Nucleus accumbens (tissue), 56 donors: ENCODE measurements around the gene MAP3K4.

Experiments
- DNase-seq, 56 donors: peaks; one replicate each; lab custom pipeline; 2025; lab: John Stamatoyannopoulos, UW

The MAP3K4 gene

GRCh38 chr6:161031721-161032495 is 40.3 kb downstream of the MAP3K4 start:
- no peak for DNase-seq

DNA sequence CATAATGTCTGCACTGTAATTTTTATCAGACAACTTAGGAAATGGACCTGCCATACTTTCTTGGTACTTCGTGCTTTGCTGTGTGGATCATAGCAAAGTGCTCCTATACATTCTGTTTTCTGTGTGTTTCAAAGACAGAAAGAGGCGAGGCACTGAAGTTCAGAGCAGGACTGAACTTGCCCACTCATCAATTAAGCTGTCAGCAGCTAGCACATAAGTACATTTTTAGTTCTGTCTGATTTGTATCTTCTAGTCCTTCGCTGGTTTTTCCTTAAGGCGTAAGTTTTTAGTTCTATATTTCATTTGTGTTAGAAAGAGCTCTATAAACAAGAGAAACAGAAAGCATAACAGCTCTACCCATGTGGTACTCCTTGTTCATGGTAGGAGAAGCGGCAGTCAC is 42.1 kb downstream of the MAP3K4 start:
- DNase-seq: no peak

DNA sequence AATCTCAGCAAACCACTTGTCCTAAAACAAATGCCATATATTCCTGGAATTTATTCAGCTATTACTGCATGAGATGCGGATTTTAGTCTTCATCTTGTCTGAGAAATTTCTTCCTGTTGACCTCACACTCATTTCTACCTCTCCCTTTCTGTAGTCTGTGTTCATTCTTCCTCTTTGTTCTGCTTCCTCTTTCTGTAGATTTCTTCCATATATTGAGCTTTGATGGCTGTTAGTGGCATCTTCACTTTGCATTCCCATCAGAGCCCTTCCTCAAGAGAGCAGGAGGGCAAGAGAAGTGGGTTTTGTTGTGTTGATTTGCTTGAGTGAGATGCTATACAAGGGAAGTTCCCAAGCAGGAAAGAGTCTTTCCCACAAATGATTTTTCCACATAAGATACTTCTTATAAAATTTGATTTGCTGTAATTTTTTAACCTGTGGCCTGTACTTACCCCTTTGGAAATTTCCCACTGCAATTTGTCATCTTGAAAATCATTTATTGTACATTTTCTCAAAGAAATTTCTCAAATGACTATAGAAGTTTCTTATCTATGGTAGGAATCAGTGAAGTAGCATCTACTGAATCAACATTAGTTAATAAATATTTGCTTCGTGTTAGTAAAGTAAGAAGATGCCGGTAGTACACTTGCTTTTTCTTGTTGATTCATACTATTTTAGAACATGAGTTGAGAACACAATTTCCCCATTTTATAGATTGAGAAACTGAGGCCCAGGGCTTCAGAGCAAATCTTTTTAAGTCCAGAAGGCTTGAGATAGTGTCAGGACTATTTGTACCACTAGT is 43.8 kb downstream of the MAP3K4 start:
- no peak for DNase-seq

GRCh38 chr6:161035981-161036263 is 44.4 kb downstream of the MAP3K4 start:
- no peak for DNase-seq

DNA sequence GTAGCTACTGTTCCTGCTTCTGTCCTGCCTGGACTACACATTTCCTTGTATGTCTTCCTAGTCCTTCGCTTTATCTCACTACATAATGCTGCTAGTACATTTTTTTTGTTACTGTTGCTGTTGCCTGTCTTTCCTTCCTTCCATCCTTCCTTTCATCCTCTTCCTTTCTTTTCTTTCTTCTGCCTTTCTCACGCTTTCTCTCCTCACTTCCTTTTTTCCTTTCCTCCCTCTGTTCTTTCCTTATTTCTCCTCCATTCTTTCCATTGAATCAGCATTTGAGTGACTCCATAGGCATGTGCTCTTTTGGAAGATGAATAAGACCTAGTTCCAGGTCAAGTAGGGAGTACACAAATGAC is 46.3 kb downstream of the MAP3K4 start:
- DNase-seq: no peak

DNA sequence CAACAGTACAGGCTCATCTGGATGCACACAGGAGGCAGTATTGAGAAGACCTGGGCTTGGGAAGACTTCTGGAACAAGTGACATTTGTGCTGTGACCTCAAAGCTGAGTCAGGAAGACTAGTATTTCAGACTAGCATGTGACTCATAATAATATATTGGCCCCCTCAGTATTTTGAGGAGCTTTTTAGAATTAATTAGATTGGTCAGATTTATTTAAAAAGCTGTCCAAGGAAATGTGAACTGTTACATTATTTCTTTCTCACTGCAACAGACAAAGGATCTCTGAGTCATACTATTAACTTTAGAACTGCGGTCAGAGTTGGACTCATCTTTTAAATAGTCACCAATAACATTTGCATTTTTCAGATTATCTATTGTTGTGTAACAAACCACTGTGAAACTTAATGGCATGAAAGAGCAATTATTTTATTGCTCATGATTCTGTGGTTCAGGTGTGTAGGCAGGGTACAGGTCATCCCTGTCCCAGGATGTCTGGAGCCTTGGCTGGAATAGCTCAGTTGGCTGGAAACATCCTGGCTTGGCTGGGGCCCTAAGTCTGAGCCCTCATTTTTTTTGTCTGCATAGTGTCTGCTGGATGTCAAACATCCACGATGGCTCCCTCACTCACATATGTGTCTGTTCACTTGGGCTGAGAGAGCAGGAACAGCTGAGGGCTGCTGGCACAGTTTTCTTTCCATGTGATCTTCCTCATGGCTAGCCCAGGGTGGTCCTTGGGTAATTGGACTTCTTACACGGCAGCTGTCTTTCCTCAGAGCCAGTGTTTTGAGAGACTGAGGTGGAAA is 46.9 kb downstream of the MAP3K4 start:
- peak in 2 of 56 donors; percentile 4 to 40 for DNase-seq

DNA sequence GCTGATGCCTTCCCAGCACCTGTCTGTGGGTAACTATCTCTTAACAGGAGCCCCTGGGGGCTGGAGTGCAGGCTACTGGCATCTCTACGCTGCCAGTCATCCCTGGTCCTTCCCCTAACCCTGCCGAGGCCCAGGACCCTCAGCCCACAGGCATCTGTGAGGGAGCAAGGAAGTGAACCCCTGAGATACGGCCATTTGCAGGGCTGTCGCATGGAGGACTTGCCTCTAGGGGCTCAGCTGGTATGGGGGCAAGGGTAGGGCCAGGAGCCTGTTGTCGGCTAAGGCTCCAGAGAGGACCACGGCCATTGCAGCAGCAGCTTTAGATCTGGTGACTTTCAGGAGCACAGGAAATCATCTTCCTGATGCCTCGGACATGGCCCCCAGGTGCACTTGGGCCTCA is 49.7 kb downstream of the MAP3K4 start:
- DNase-seq: no peak

DNA sequence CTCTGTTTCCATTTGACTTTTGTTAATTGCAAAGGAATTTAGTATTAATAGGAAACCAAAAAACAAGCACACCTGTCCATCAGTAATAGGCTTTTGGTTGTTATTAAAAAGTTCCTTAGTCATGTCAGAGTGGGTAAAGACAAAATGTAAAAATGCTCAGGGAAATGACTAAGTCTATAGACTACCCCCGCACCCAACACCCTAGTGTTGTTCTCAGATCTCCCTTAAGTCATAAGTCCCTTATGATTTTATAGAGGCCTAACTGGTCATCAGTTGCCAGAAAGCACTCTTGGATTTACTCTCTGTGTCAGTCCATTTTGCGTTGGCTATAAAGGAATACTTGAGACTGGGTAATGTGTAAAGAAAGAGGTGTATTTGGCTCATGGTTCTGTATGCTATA is 52.8 kb downstream of the MAP3K4 start:
- DNase-seq: no peak

DNA sequence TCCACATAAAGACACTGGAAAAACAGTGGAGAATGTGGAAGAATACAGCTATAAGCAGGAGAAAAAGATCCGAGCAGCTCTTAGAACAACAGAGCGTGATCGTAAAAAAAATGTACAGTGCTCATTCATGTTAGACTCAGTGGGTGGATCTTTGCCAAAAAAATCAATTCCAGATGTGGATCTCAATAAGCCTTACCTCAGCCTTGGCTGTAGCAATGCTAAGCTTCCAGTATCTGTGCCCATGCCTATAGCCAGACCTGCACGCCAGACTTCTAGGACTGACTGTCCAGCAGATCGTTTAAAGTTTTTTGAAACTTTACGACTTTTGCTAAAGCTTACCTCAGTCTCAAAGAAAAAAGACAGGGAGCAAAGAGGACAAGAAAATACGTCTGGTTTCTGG is 57.1 kb downstream of the MAP3K4 start:
- DNase-seq: no peak

DNA sequence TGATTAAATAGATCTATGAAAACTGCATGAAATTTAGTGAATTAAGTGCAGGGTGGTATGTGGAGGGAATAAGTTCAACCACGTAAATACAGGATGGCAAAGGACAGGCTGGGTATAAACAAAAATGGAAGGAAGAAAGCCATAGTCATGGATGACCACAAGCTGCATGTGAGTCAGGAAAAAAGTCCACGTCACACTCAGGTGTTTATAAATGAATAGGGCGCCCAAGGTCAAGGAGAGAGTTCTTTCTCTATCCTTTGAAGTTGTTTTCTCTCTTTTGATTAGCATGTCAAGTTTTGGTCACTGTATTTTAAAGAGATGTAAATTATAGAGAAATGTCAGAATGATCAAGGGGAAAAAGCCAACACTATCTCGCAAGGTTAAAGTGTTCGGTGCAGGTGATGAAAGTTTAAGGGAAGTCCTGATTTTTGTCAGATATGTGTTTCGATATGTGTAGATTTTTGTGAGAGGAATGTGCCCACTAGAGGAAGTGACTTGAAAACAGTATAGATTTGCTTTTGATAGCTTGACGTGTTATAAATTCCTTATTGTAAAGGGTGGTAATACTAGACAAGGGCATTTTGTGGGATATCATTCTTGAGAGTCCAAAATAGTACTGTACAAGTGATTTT is 58.7 kb downstream of the MAP3K4 start:
- no peak for DNase-seq

DNA sequence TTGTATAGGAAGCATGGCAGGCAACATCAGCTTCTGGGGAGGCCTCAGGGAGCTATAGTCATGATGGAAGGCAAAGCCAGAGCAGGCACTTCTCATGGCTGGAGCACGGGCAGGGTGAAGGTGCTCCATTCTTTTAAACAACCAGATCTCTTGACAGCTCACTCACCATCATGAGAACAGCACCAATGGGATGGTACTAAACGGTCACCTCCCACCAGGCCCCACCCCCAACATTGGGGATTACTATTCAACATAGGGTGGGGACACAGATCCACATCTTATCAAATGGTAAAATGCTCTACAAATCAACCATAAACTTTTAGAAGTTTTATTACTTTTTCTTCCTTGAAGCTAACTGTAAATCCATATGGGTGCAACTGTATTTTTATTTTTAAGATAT is 61.5 kb downstream of the MAP3K4 start:
- DNase-seq: no peak

DNA sequence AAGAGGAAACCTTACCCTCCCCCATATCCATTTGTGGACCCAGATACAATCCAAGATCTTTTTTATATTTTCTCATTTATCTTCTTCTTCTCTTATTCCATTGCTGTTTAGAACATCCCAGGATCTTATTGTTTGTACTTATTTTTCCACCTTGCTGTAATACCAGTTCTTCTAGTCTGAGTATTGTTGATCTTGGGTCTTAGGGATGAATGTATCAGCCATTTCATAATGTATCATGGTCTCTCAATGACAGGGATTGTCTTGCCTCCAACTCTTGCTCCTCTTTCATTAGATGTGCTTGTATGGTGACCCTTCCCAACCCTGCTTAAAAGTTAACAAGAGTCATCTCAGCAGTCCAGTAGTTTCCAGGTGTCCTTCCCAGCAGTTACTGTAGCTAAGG is 63.3 kb downstream of the MAP3K4 start:
- no peak for DNase-seq

- no peak for DNase-seq
Measured at GRCh38 chr6:161056451-161056850, 64.9 kb downstream of the MAP3K4 start.

DNA sequence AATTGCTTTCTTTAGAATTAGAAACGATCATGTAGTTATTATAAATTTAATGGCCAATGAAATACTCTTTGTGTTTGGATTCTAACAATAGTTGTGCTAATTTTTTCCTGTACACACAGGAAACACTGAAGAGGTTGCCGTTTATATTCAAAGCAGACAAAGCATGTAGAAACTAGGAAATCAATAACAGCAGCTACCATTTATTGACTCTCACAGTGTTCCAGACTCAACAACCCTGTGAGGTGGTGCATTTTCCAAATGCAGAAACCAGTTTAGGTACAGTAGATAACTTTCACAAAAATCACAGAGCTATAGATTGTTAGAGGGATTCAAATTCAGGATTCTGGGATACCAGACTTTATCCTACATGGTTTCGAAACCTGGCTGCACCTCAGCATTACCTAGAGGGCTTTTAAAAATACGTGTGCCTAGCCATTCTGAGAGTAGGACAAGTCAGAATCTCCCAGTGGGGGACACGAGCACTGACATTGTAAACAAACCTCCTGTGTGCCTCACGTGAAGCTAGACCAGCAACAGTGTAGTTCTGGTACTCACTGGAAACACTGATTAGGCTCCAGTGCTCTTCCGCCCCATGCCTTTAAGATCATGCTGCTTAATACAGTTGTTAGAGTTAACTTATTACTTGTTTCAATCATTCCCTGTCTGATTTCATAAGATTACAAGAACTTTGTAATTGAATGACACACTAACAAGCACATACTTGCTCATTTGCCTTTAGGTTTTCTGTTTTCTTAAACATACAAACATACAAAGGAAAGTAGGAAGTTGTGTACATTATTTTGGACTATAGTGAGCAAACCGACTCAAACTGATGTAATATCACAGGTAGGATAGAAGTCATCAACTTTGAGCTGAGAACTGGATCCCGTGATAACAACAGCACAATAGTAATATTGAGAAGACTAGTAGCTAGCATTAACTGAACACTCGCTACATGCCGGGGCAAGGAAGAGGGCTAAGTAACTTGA is 65.8 kb downstream of the MAP3K4 start:
- no peak for DNase-seq

- DNase-seq: no peak
Measured at GRCh38 chr6:161058741-161059140, 67.2 kb downstream of the MAP3K4 start.

GRCh38 chr6:161061576-161061975 is 70.0 kb downstream of the MAP3K4 start:
- no peak for DNase-seq

GRCh38 chr6:161064915-161065314 is 73.3 kb downstream of the MAP3K4 start:
- no peak for DNase-seq

- DNase-seq: no peak
Measured at GRCh38 chr6:161066511-161066910, 74.9 kb downstream of the MAP3K4 start.

DNA sequence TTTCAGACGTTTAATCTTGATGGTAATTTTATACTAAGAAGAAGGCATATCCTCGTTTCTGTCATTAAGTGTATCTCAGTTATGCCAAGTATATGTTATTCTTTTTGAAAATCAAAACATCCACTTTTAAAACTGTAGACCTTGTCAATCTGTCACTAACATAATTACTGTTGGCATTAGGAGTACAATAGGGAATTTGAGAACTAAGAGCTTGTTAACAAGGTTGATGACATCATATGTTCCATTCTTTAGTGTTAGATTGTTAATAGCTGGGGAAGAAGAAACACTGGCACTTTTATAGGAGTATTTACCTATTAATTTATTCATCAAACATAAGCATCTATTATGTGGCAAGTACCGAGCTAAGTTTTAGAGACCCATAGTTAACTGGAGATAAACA is 76.2 kb downstream of the MAP3K4 start:
- DNase-seq: no peak

DNA sequence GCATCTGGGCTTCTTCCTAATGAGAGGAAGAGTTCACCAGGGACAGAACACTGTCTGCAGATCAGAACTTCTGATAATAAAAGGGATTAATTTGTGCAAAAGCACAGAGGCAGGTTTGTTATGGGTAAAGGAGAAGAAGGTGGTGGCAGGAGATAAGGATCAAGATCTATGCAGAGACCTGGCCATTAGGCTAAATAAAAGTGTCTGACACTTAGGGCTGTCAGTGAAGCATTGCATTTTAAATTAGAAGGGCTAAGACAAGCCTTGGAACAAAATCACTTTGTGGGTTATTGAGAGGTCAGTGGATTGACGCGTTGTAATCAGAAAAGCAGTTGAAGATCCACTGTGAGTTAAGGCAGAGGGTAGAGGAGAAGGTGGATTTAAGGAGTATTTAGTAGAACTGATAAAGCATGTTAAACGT is 76.8 kb downstream of the MAP3K4 start:
- DNase-seq: no peak
